Trophoblast cell (in vitro differentiated cells and primary cell): ENCODE results near the gene LAMB1.

ENCODE experiments used
- DNase-seq, 2 donors: peaks; one replicate each; pipeline ENCODE4 v3.0.0-alpha.2; 2016
- H2AFZ ChIP-seq: 2 replicates; pipeline ENCODE4 v1.6.1; 2013; ENCODE audit warnings: low read length, moderate library complexity, mild to moderate bottlenecking; ENCODE audit not compliant: insufficient read depth, poor library complexity
- H2AK5ac ChIP-seq: 2 replicates; pipeline ENCODE4 v1.6.1; 2013; ENCODE audit warnings: mild to moderate bottlenecking, low read length
- H2BK120ac ChIP-seq: 2 replicates; pipeline ENCODE4 v1.6.1; 2013; ENCODE audit warnings: low read length, mild to moderate bottlenecking, moderate library complexity; ENCODE audit not compliant: insufficient read depth, poor library complexity
- H2BK12ac ChIP-seq: 2 replicates; pipeline ENCODE4 v1.6.1; 2013; ENCODE audit warnings: mild to moderate bottlenecking, low read length, moderate library complexity
- H2BK5ac ChIP-seq: 2 replicates; pipeline ENCODE4 v1.6.1; 2013; ENCODE audit warnings: low read length, low read depth, moderate library complexity, mild to moderate bottlenecking; ENCODE audit not compliant: poor library complexity
- H3K14ac ChIP-seq: 2 replicates; pipeline ENCODE4 v1.6.1; 2013; ENCODE audit warnings: mild to moderate bottlenecking, low read length
- H3K18ac ChIP-seq: 2 replicates; pipeline ENCODE4 v1.6.1; 2013; ENCODE audit warnings: mild to moderate bottlenecking, low read length
- H3K23ac ChIP-seq: 2 replicates; pipeline ENCODE4 v1.6.1; 2013; ENCODE audit warnings: low read length
- H3K27ac ChIP-seq: 2 replicates; pipeline ENCODE4 v1.5.1; 2013; ENCODE audit warnings: low read depth, mild to moderate bottlenecking, inconsistent platforms, low read length, moderate library complexity
- H3K27me3 ChIP-seq: 2 replicates; pipeline ENCODE4 v1.6.1; 2013; ENCODE audit warnings: inconsistent platforms, mild to moderate bottlenecking, low read length, moderate library complexity; ENCODE audit not compliant: insufficient read depth
- H3K36me3 ChIP-seq, 2 experiments: 1 replicate in 1 of 2; 2 replicates in 1 of 2; pipeline ENCODE4 v1.6.1; 2013; ENCODE audit warnings: low read length in 2 of 2, mild to moderate bottlenecking in 2 of 2, moderate library complexity in 1 of 2; ENCODE audit not compliant: insufficient read depth in 2 of 2, control insufficient read depth in 1 of 2
- H3K4ac ChIP-seq: 2 replicates; pipeline ENCODE4 v1.6.1; 2013; ENCODE audit warnings: low read depth, mild to moderate bottlenecking, low read length, moderate library complexity
- H3K4me1 ChIP-seq, 2 experiments: 1 replicate in 1 of 2; 2 replicates in 1 of 2; pipeline ENCODE4 v1.6.1; 2013; ENCODE audit warnings: low read length in 2 of 2, mild to moderate bottlenecking in 2 of 2, moderate library complexity in 1 of 2; ENCODE audit not compliant: insufficient read depth in 2 of 2, control insufficient read depth in 1 of 2
- H3K4me2 ChIP-seq: 2 replicates; pipeline ENCODE4 v1.6.1; 2013; ENCODE audit warnings: inconsistent platforms, mild to moderate bottlenecking, low read length, moderate library complexity
- H3K4me3 ChIP-seq: 2 replicates; pipeline ENCODE4 v1.5.1; 2013; ENCODE audit warnings: mild to moderate bottlenecking, low read depth, low read length, inconsistent platforms
- H3K79me1 ChIP-seq: one replicate; pipeline ENCODE4 v1.6.1; 2013; ENCODE audit warnings: low read length
- H3K79me2 ChIP-seq: 2 replicates; pipeline ENCODE4 v1.6.1; 2013; ENCODE audit warnings: low read length, mild to moderate bottlenecking; ENCODE audit not compliant: control insufficient read depth, insufficient read depth, poor library complexity
- H3K9ac ChIP-seq: 2 replicates; pipeline ENCODE4 v1.6.1; 2013; ENCODE audit warnings: mild to moderate bottlenecking, low read length
- H3K9me3 ChIP-seq: 2 replicates; pipeline ENCODE4 v1.6.1; 2013; ENCODE audit warnings: low read depth, mild to moderate bottlenecking, control low read depth, inconsistent platforms, low read length; ENCODE audit not compliant: insufficient read depth
- H4K12ac ChIP-seq: 2 replicates; pipeline ENCODE4 v1.6.1; 2013; ENCODE audit warnings: low read depth, mild to moderate bottlenecking, low read length, moderate library complexity
- H4K8ac ChIP-seq: 2 replicates; pipeline ENCODE4 v1.6.1; 2013; ENCODE audit warnings: low read depth, mild to moderate bottlenecking, low read length, moderate library complexity
- H4K91ac ChIP-seq: one replicate; pipeline ENCODE4 v1.6.1; 2013; ENCODE audit warnings: low read depth, mild to moderate bottlenecking, low read length, moderate library complexity
- WGBS: extraction: QIAGEN DNeasy Blood & Tissue Kit; methylation state at CpG from one replicate; pipeline ENCODE4 v1.1.7; 2013; ENCODE audit warnings: missing lambda C conversion rate; ENCODE audit not compliant: insufficient read length, insufficient coverage; ENCODE audit errors: extremely low coverage; 5-methylcytosine and 5-hydroxymethylcytosine counted together

Gene LAMB1

DNA sequence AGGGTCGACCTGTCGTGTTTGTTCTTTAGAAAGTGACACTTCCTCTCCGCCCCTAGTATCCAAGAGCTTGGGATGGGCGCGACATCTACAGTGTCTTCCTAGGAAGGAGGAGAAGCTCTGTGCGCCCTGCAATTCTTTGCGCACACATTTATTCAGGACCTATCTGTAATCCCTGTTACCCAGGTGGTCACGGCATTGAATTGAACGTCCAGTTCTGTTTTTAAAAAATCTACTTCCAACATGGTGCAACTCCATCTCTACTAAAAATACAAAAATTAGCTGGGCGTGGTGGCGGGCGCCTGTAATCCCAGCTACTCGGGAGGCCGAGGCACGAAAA, 606 bp upstream of the LAMB1 start:
- H3K4ac ChIP-seq: no peak overlapping the region
- peak overlapping the region; percentile 62 for H3K4me2 ChIP-seq
- H3K79me2 ChIP-seq: peaks cover 20% of the 10 kb centered on the region
- no peak overlapping the region for H2AK5ac ChIP-seq
- H3K4me1 ChIP-seq: peaks cover 12 to 13% of the 10 kb centered on the region in 2 experiments
- no peak overlapping the region for H2BK120ac ChIP-seq
- H3K14ac ChIP-seq: peak overlapping the region; percentile 27
- peak overlapping the region; percentile 95 for H3K27ac ChIP-seq
- peak overlapping the region; percentile 92 for H2BK5ac ChIP-seq
- no peak overlapping the region for H3K4me3 ChIP-seq
- no CpG with 5 or more reads among the region's 15 CpGs for WGBS
- no peaks in the 10 kb centered on the region for H3K27me3 ChIP-seq
- H3K18ac ChIP-seq: peak overlapping the region; percentile 19
- H3K79me1 ChIP-seq: peaks cover 44% of the 10 kb centered on the region
- no peak for DNase-seq
- no peak overlapping the region for H3K23ac ChIP-seq
- H4K91ac ChIP-seq: peak overlapping the region; percentile 91
- H3K9me3 ChIP-seq: peaks cover 3% of the 10 kb centered on the region
- no peak overlapping the region for H4K12ac ChIP-seq
- peak overlapping the region; percentile 68 for H4K8ac ChIP-seq
- H3K9ac ChIP-seq: no peak overlapping the region
- peaks cover 12 to 13% of the 10 kb centered on the region in 2 experiments for H3K36me3 ChIP-seq
- H2BK12ac ChIP-seq: no peak overlapping the region
- peak overlapping the region; percentile 56 for H2AFZ ChIP-seq

DNA sequence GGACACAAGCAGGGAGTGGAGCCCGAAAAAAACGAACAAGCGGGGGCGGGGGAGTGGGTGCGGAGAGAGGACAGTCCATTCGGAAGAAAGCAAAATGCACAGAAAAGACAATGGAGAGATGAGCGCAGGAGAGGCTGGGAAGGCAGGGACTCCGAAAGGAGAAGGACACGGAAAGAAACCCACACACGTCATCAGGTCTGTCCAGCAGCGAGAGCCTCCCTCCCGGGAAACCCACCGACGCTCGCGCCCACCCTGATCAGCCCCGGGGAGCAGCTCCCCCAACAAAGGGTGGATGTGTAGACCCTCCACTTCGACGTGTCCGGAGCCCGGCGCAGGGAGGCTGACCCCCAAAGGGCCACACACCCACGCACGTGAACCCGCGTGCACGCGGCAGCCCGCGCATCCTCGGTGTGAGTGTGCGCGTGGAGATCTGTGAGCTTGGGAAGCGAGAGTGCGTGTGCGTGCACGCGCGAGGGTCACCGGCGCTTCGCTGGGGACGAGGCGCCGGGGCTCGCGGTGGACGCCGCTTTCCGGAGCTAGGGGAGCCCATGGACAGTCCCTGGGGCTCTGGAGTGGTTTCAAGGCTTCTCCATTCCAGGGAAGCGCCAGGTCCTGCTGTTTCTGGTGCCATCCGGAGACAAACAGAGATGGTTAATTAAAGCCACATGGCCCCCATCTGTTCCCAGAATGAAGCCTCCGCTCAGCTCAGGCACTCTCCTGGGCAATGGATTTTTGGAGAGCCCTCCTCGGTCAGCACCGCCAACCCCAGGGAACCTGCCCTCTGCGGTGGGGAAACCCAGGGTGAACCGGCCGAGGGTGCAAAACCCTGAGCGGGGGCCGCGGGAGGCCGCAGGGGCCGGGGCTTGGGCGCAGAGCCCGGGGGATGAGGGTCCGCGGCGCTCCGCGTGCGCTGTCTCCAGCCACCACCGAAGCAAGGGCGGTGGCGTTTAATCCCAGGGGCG, 916 bp downstream of the LAMB1 start:
- peaks cover 16 to 17% of the 10 kb centered on the region in 2 experiments for H3K36me3 ChIP-seq
- H3K14ac ChIP-seq: peak overlapping the region; percentile 96
- peak overlapping the region; percentile 95 for H3K27ac ChIP-seq
- peak overlapping the region; percentile 62 for H3K4me2 ChIP-seq
- H2AFZ ChIP-seq: peak overlapping the region; percentile 56
- no CpG with 5 or more reads among the region's 75 CpGs for WGBS
- H4K8ac ChIP-seq: peak overlapping the region; percentile 60
- H4K12ac ChIP-seq: peak overlapping the region; percentile 55
- H2AK5ac ChIP-seq: peak overlapping the region; percentile 61
- peak in 1 of 2 donors; percentile 35 for DNase-seq
- peak overlapping the region; percentile 91 for H4K91ac ChIP-seq
- H3K27me3 ChIP-seq: no peaks in the 10 kb centered on the region
- peaks cover 44% of the 10 kb centered on the region for H3K79me1 ChIP-seq
- H2BK120ac ChIP-seq: peak overlapping the region; percentile 92
- H3K18ac ChIP-seq: peak overlapping the region; percentile 89
- H3K23ac ChIP-seq: peak overlapping the region; percentile 22
- peaks cover 3% of the 10 kb centered on the region for H3K9me3 ChIP-seq
- peak overlapping the region; percentile 87 for H3K4ac ChIP-seq
- H3K9ac ChIP-seq: peak overlapping the region; percentile 100
- peak overlapping the region; percentile 99 for H3K4me3 ChIP-seq
- H3K79me2 ChIP-seq: peaks cover 20% of the 10 kb centered on the region
- H2BK12ac ChIP-seq: peak overlapping the region; percentile 79
- H2BK5ac ChIP-seq: peak overlapping the region; percentile 92
- H3K4me1 ChIP-seq: peaks cover 14 to 19% of the 10 kb centered on the region in 2 experiments

DNA sequence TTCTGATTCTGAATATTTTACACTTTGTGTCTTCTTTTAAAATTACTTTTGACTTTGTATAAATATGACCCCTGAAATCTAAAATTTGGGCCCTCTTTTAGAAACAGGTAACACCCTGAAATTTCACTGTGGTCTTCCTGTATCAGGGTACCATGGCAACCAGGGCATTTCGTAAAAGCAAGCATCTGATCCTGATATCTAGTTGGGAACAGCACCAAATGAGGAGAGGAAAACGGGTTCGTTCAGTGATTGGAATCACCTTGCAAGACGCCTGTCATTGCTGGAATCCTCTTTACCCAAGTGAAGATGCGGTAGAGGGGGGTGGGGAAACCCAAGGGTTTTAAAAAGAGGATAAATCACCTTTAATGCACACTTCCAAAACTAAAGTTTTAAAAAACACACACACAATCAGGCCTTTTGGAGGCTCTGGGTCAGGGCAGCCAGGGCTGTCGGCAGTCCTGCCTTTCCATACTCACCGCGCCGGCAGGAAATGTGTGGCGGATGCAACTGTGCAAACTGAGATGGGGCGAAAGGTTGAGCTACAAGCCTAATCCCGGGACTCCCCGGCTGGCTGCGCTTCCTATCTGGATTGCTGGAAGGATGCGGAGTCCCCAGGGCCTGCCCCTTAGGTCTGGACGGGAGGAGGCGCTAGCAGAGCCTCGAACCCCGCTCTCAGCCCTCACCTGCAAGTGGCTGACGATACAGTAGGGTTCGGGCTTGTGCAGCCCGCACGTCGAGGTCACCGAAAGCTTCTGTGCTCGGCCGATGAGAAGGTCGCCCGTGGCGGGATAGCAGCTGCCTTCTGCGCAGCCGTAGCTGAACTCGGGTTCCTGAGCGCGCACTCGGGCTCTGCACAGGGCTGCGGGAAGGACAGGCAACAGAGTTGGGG, 1.8 kb downstream of the LAMB1 start:
- WGBS: no CpG with 5 or more reads among the region's 37 CpGs
- H3K4me1 ChIP-seq: peaks cover 16 to 25% of the 10 kb centered on the region in 2 experiments

More for the DNA sequence above, 1.8 kb downstream of the LAMB1 start:
- Histone ChIP-seq H4K8ac (peak overlapping the region; percentile 60), H3K79me1 (peaks cover 47% of the 10 kb centered on the region), H3K18ac (peak overlapping the region; percentile 89), H2BK120ac (peak overlapping the region; percentile 92), H3K4me3 (peak overlapping the region; percentile 99), H2AK5ac (peak overlapping the region; percentile 60), H3K4ac (peak overlapping the region; percentile 87), H3K14ac (peak overlapping the region; percentile 96), H3K27me3 (no peaks in the 10 kb centered on the region), H2AFZ (peak overlapping the region; percentile 3), H2BK12ac (peak overlapping the region; percentile 12), H3K9ac (peak overlapping the region; percentile 100), H3K23ac (peak overlapping the region; percentile 5), H4K91ac (peak overlapping the region; percentile 91), H4K12ac (peak overlapping the region; percentile 55), H2BK5ac (peak overlapping the region; percentile 92), H3K79me2 (peaks cover 20% of the 10 kb centered on the region), H3K9me3 (peaks cover 3% of the 10 kb centered on the region), H3K27ac (peak overlapping the region; percentile 95), H3K36me3 (peaks cover 17 to 19% of the 10 kb centered on the region in 2 experiments), H3K4me2 (peak overlapping the region; percentile 62)
- DNase-seq: peak; percentile 9 to 47
